Common myeloid progenitor, CD34-positive (primary cell): Measurements from ENCODE around the gene FGF10.
A peak's percentile ranks its signal among the peaks of the same experiment; 100 is the strongest.

Experiments
- CTCF ChIA-PET: fragments of 350-600 bp; sonication (Branson Sonifier 250); formaldehyde crosslinking; loops from one replicate; lab custom pipeline; 2021; ENCODE audit warnings: antibody characterized with exemption; lab: Charles Lee
- POLR2A ChIA-PET: fragments of 350-600 bp; sonication (Branson Sonifier 250); formaldehyde crosslinking; loops from one replicate; lab custom pipeline; 2021; ENCODE audit warnings: antibody characterized with exemption; lab: Charles Lee
- DNase-seq, 3 donors: peaks; one replicate each; pipeline versions ENCODE4 v3.0.0 to v3.0.0-alpha.2; 2013
- H3K27ac ChIP-seq, 2 experiments: 1 replicate in 1 of 2; 2 replicates in 1 of 2; pipeline ENCODE4 v1.7.0; 2013; ENCODE audit warnings: inconsistent platforms in 2 of 2, low read length in 2 of 2, mild to moderate bottlenecking in 2 of 2, low read depth in 1 of 2, moderate library complexity in 1 of 2; ENCODE audit not compliant: severe bottlenecking in 2 of 2, insufficient read depth in 1 of 2, poor library complexity in 1 of 2
- H3K27me3 ChIP-seq, 5 experiments: replicated peaks in 2 of 5; 1 replicate in 3 of 5; 2 replicates in 2 of 5; pipeline versions ENCODE4 v1.6.1 to v1.7.0; 2013; ENCODE audit warnings: low read length in 4 of 5, mild to moderate bottlenecking in 2 of 5, moderate library complexity in 2 of 5, inconsistent platforms in 1 of 5; ENCODE audit not compliant: insufficient read depth in 5 of 5, control insufficient read depth in 4 of 5
- H3K36me3 ChIP-seq, 4 experiments: 1 replicate in 2 of 4; 2 replicates in 2 of 4; pipeline versions ENCODE4 v1.6.1 to v1.7.0; 2013; ENCODE audit warnings: low read length in 3 of 4, control low read depth in 1 of 4, mild to moderate bottlenecking in 1 of 4; ENCODE audit not compliant: control insufficient read depth in 4 of 4, insufficient read depth in 4 of 4
- H3K4me1 ChIP-seq, 4 experiments: 1 replicate in 3 of 4; 2 replicates in 1 of 4; pipeline versions ENCODE4 v1.6.1 to v1.7.1; 2013; ENCODE audit warnings: low read length in 3 of 4, mild to moderate bottlenecking in 3 of 4, control low read depth in 1 of 4, inconsistent platforms in 1 of 4, moderate library complexity in 1 of 4; ENCODE audit not compliant: control insufficient read depth in 4 of 4, insufficient read depth in 4 of 4; ENCODE audit errors: control extremely low read depth in 1 of 4
- H3K4me3 ChIP-seq, 7 experiments: 1 replicate in 4 of 7; 2 replicates in 3 of 7; pipeline versions ENCODE4 v1.5.1 to v1.7.0; 2013; ENCODE audit warnings: mild to moderate bottlenecking in 7 of 7, low read length in 6 of 7, moderate library complexity in 6 of 7, inconsistent platforms in 2 of 7, low read depth in 2 of 7, control low read depth in 1 of 7; ENCODE audit not compliant: insufficient read depth in 4 of 7, control insufficient read depth in 1 of 7; ENCODE audit errors: extremely low read depth in 1 of 7
- H3K9me3 ChIP-seq, 5 experiments: 1 replicate in 4 of 5; 2 replicates in 1 of 5; pipeline versions ENCODE4 v1.6.1 to v1.7.1; 2013; ENCODE audit warnings: low read length in 4 of 5, mild to moderate bottlenecking in 2 of 5, inconsistent platforms in 1 of 5, low read depth in 1 of 5, moderate library complexity in 1 of 5; ENCODE audit not compliant: control insufficient read depth in 4 of 5, insufficient read depth in 2 of 5; ENCODE audit errors: control extremely low read depth in 1 of 5
- WGBS: methylation state at CpG from one replicate; pipeline ENCODE4 v1.1.5; 2013; ENCODE audit not compliant: insufficient coverage; 5-methylcytosine and 5-hydroxymethylcytosine counted together

The FGF10 gene

DNA sequence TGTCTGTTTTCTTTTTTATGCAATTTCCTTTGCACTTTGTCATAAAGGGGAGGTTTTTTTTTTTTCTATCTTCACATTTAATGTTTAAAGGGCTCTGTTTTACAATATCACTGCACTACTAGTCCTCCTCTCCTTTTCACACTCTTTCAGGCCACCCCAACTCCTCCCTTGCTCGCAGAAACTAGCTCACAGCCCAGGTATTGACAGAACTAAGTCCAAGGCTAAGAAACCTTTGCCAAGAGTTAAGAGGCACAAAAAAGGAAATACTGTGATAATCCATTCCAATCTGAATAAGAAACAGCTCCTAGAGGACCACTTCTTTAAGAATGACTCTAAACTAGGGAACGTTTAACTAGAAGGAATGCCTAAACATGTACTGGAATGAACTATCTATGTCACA, 1.1 kb upstream of the FGF10 start:
- 60% methylated on average over 2 of the region's 2 CpGs for WGBS
- Histone ChIP-seq H3K27me3 (peaks cover 17 to 63% (median 41%) of the 10 kb centered on the region in 5 experiments), H3K4me1 (peaks cover 0 to 15% (median 6%) of the 10 kb centered on the region in 4 experiments), H3K9me3 (peaks cover 0 to 3% (median 0%) of the 10 kb centered on the region in 5 experiments), H3K36me3 (no peaks in the 10 kb centered on the region), H3K4me3 (no peak overlapping the region), H3K27ac (no peak overlapping the region)
- DNase-seq: no peak
- POLR2A ChIA-PET: no interaction called here
- CTCF ChIA-PET: interaction anchor here (0.8 kb wide), 1 partner anchor 9 kb away, joined by 3 read pairs; no protein-coding TSS in a partner anchor

- H3K4me1 ChIP-seq: peaks cover 0 to 15% (median 6%) of the 10 kb centered on the region in 4 experiments
- peak overlapping the region in 4 of 7 experiments; percentile 8 to 57 (median 36) for H3K4me3 ChIP-seq
- H3K9me3 ChIP-seq: peaks cover 0 to 3% (median 0%) of the 10 kb centered on the region in 5 experiments
- peaks cover 17 to 64% (median 41%) of the 10 kb centered on the region in 5 experiments for H3K27me3 ChIP-seq
- POLR2A ChIA-PET: no interaction called here
- H3K36me3 ChIP-seq: no peaks in the 10 kb centered on the region
- H3K27ac ChIP-seq: no peak overlapping the region
- no peak for DNase-seq
- CTCF ChIA-PET: interaction anchor here (0.8 kb wide), 1 partner anchor 9 kb away, joined by 3 read pairs; no protein-coding TSS in a partner anchor
- 4% methylated on average over 4 of the region's 5 CpGs for WGBS
Measured at GRCh38 chr5:44389823-44390143, 563 bp upstream of the FGF10 start.

DNA sequence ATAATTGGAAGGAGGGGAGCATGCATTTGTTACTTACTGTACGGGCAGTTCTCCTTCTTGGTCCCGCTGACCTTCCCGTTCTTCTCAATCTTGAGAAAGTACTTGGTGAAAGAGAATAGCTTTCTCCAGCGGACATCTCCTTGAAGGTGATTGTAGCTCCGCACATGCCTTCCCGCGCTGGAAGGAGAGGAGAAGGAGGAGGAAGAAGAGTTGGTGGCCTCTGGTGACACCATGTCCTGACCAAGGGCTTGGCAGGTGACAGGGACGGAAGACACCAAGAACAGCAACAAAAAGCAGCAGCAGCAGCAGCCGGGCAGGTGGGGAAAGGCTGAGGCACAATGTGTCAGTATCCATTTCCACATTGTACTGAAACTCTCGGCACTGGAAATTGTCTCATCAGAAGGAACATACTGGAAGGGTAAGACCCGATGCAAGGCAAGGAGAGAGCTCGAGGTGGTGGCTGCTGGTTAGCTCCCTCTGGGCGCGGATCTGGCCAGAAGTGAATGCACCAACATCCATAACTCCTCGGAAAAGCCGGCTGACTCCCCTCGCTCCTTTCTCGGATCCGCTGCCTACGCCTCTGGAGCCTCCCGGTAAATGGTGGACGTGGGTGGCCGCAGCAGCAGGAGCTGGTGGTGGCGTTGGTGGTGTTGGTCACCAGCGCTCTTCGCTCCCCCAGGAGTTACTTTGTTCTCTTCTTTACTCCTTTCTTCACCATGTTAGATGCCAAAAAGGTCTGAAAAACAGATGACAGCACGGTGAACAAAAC, 715 bp downstream of the FGF10 start:
- peaks cover 17 to 64% (median 41%) of the 10 kb centered on the region in 5 experiments for H3K27me3 ChIP-seq
- H3K9me3 ChIP-seq: peaks cover 0 to 3% (median 0%) of the 10 kb centered on the region in 5 experiments
- 2% methylated on average over 12 of the region's 27 CpGs for WGBS
- ChIA-PET POLR2A (no interaction called here), CTCF (no interaction called here)
- no peaks in the 10 kb centered on the region for H3K36me3 ChIP-seq
- peaks cover 0 to 15% (median 6%) of the 10 kb centered on the region in 4 experiments for H3K4me1 ChIP-seq
- H3K4me3 ChIP-seq: peak overlapping the region in 5 of 7 experiments; percentile 19 to 57 (median 44)
- peak in 2 of 3 donors; percentile 2 to 4 for DNase-seq
- no peak overlapping the region for H3K27ac ChIP-seq

DNA sequence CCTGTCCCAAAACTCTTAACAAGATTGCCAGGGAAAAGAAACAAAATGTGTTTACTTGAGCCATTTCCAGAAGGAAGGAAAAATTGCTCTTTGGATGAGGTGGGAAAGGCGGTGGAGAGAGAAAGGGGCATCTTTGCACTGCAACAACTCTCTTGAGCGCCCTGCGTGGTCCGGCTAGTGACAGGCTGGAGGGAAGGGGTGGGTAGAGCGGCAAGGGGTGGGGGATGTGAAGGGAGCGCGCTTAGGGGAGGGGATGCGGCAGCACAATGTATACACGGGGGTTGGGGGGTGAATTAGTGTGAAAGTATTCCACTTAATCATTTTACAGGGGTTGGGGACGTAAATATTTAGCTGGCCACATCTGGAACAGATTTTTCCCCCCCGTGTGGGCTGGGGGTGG, 1.3 kb downstream of the FGF10 start:
- WGBS: 0% methylated on average over 1 of the region's 11 CpGs
- Histone ChIP-seq H3K4me3 (no peak overlapping the region), H3K9me3 (peaks cover 0 to 3% (median 0%) of the 10 kb centered on the region in 5 experiments), H3K27ac (no peak overlapping the region), H3K36me3 (no peaks in the 10 kb centered on the region), H3K4me1 (peaks cover 0 to 15% (median 6%) of the 10 kb centered on the region in 4 experiments), H3K27me3 (peaks cover 17 to 64% (median 41%) of the 10 kb centered on the region in 5 experiments)
- ChIA-PET POLR2A (no interaction called here), CTCF (no interaction called here)
- no peak for DNase-seq

DNA sequence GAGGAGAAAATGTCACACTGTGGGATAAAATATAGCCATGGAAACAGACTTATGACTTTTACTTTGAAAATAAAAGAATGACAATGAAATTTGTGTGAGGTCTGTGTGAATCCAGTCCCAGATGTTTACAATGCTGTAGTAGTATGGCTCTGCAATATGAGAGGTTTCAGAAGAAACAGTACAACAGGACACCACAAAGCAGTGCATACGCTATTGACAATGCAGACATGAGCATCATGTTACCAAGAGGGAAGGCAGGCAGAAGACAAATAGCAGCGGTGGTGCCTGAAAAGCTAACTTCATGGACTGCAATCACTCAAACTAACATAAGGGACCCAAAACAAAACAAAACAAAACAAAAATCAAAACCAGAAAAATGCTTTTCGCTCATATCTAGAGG, 1.8 kb downstream of the FGF10 start:
- ChIA-PET CTCF (no interaction called here), POLR2A (no interaction called here)
- Histone ChIP-seq H3K27me3 (peaks cover 13 to 64% (median 41%) of the 10 kb centered on the region in 5 experiments), H3K36me3 (no peaks in the 10 kb centered on the region), H3K27ac (no peak overlapping the region), H3K4me1 (peaks cover 0 to 15% (median 6%) of the 10 kb centered on the region in 4 experiments), H3K9me3 (peaks cover 0 to 3% (median 0%) of the 10 kb centered on the region in 5 experiments), H3K4me3 (no peak overlapping the region)
- DNase-seq: peak in 1 of 3 donors; percentile 0
- 50% methylated on average over 1 of the region's 3 CpGs for WGBS

DNA sequence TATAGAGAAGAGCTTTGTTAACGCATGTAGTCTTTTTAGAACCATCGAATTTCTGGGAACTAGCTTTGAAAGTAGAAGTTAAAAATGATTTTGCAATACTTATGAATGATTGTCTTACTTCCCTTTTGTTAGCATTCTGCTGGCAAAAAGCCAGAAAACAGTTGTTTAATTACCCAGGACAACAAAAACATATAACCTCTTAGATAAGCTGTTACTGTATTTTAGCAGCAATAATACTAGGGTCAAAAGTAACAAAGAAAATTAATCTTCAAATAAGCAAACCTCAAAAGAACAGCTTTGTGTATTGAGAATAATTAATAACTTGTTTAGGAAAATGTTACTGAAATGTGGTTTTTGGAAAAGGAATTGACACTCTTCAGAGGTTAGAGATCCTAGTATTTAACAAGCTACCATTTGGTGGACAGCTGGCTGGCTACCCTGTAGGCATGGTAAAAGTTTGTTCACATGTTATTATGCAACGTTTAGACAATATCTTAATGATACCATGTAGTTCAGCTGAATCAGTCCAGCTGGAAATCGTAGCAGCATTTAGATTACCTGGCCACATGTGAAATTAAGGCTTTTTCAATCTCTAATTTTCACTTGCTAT, 3.8 kb downstream of the FGF10 start:
- ChIA-PET CTCF (no interaction called here), POLR2A (no interaction called here)
- peak in 2 of 3 donors; percentile 18 to 21 for DNase-seq
- Histone ChIP-seq H3K4me3 (no peak overlapping the region), H3K9me3 (no peaks in the 10 kb centered on the region), H3K27me3 (peaks cover 7 to 49% (median 30%) of the 10 kb centered on the region in 5 experiments), H3K4me1 (peaks cover 0 to 15% (median 6%) of the 10 kb centered on the region in 4 experiments), H3K36me3 (no peaks in the 10 kb centered on the region), H3K27ac (no peak overlapping the region)
- 85% methylated on average over 2 of the region's 4 CpGs for WGBS

DNA sequence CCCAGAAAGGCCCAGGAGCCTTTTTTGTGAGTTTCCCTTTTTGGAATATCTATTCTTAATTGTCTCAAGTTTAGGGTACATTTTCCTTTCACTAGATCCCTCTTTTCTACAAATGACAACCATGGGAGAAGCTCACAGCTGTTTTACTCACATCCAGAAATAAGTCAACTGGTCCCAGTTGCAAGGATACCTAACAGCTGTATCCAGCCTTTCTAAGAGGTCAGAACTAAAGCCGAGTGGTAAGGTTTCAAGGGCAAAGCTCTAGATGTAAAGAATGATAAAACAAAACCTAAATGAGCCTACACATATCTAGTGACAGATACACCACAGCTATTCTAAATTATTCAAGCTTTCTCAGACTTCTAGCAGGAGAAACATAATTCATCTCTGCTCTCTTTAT, 4.4 kb downstream of the FGF10 start:
- no peak overlapping the region for H3K4me3 ChIP-seq
- WGBS: no CpG with 5 or more reads among the region's 1 CpG
- DNase-seq: no peak
- POLR2A ChIA-PET: no interaction called here
- H3K9me3 ChIP-seq: no peaks in the 10 kb centered on the region
- no peaks in the 10 kb centered on the region for H3K36me3 ChIP-seq
- CTCF ChIA-PET: no interaction called here
- no peak overlapping the region for H3K27ac ChIP-seq
- peaks cover 0 to 12% (median 6%) of the 10 kb centered on the region in 4 experiments for H3K4me1 ChIP-seq
- peaks cover 7 to 44% (median 26%) of the 10 kb centered on the region in 5 experiments for H3K27me3 ChIP-seq
